HL-60 (cell line): ENCODE data around the gene SEPTIN2.

ENCODE experiments used
- DNase-seq, 2 experiments: peaks; one replicate each; pipeline ENCODE4 v3.0.0-alpha.2; 2010 to 2020; ENCODE audit warnings: low read depth in 1 of 2, low spot score in 1 of 2
- H3K27ac ChIP-seq: fragments of 250-450 bp; sonication (Bioruptor Pico); replicated peaks from 2 replicates; pipeline ENCODE4 v1.5.1; 2020; ENCODE audit warnings: mild to moderate bottlenecking, moderate library complexity
- H3K27me3 ChIP-seq: fragments of 250-450 bp; sonication (Bioruptor Pico); 2 replicates; pipeline ENCODE4 v1.5.1; 2021; ENCODE audit warnings: mild to moderate bottlenecking, moderate library complexity; ENCODE audit not compliant: insufficient read depth, poor library complexity, severe bottlenecking
- H3K4me3 ChIP-seq: replicated peaks from 2 replicates; pipeline ENCODE4 v1.5.1; 2011; ENCODE audit warnings: mild to moderate bottlenecking, control low read depth, low read length; ENCODE audit not compliant: insufficient read depth
- CTCF ChIP-seq: IDR thresholded peaks from one replicate; pipeline ENCODE4 v1.5.1; 2011; ENCODE audit warnings: low read length, control low read depth, inconsistent platforms; ENCODE audit not compliant: insufficient read depth
- GABPA ChIP-seq: IDR thresholded peaks from 2 replicates; pipeline ENCODE4 v1.6.1; 2012; ENCODE audit warnings: low read depth
- POLR2AphosphoS5 ChIP-seq: IDR thresholded peaks from 2 replicates; pipeline ENCODE4 v1.6.1; 2012; ENCODE audit warnings: low read depth
- REST ChIP-seq: IDR thresholded peaks from 2 replicates; pipeline ENCODE4 v1.6.1; 2012; ENCODE audit warnings: low read depth; ENCODE audit not compliant: insufficient replicate concordance
- SPI1 ChIP-seq: IDR thresholded peaks from 2 replicates; pipeline ENCODE4 v1.6.1; 2012; ENCODE audit warnings: low read depth, mild to moderate bottlenecking, borderline replicate concordance

The SEPTIN2 gene

GRCh38 chr2:241355983-241356870 is 40.5 kb downstream of the SEPTIN2 start, which contains the start of gene FARP2:
FARP2 (plus strand) TSS chr2:241356285; CDS start chr2:241373108, 16,823 bp downstream.
- Histone ChIP-seq H3K27me3 (no peaks in the 10 kb centered on the region), H3K27ac (peak within 1 kb of the TSS; percentile 57), H3K4me3 (peak within 1 kb of the TSS; percentile 90)
- TF ChIP-seq GABPA (no peak), POLR2AphosphoS5 (no peak), CTCF (no peak), REST (no peak)
- DNase-seq: peak; percentile 95 to 98

GRCh38 chr2:241356871-241357260 is 41.1 kb downstream of the SEPTIN2 start:
- DNase-seq: no peak
- TF ChIP-seq SPI1: no peak
- TF ChIP-seq CTCF: no peak
- no peak for TF ChIP-seq REST
- no peak for TF ChIP-seq GABPA
- TF ChIP-seq POLR2AphosphoS5: no peak
- H3K4me3 ChIP-seq: peak overlapping the region; percentile 90
- H3K27me3 ChIP-seq: no peaks in the 10 kb centered on the region
- peak overlapping the region; percentile 57 for H3K27ac ChIP-seq

GRCh38 chr2:241357531-241357930 is 41.8 kb downstream of the SEPTIN2 start:
- DNase-seq: no peak
- Histone ChIP-seq H3K4me3 (no peak overlapping the region), H3K27me3 (no peaks in the 10 kb centered on the region), H3K27ac (no peak overlapping the region)
- TF ChIP-seq GABPA (no peak), SPI1 (no peak), REST (no peak)
